Suppressor macrophage treated with lipopolysaccharide for 1 hour (primary cell): ENCODE data around the gene MBNL2.

Experiments used
- DNase-seq, 3 donors: peaks; one replicate each; pipeline ENCODE4 v3.0.0-alpha.2; 2020 to 2022

Gene MBNL2

DNA sequence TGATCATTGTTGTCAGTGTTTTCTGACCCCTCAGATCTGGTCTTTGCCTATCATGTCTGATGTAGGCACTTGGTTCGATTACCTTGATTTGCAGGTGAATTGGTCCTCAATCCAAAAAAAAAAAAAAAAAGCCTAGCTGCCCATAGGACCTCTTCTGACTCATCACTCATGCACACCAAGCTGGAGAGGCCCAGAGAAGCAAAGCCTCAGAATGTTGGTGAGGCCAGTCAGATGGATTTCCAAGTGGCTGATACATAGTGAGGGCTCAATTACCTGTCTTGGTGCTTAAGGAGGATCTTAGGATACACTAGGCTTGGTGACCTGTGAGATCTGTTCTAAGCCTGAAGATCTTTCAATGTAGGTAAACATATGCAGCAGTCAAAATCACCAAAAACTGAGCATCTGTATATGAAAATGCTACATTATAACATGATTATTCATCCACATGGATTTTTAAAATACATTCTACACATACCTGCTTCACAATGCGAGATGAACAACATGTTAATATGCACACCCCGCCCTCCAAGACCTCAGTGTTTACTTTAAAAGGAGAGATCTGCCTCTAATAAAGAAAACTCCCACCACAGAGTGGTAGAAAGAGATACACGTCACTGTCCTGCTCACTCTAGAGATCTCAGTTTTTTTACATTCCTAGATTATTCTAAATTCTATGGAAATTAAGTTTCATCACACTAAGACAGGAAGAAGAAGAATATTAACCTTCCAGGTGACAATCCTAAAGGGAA is 132.0 kb downstream of the MBNL2 start:
- DNase-seq, result no peak

DNA sequence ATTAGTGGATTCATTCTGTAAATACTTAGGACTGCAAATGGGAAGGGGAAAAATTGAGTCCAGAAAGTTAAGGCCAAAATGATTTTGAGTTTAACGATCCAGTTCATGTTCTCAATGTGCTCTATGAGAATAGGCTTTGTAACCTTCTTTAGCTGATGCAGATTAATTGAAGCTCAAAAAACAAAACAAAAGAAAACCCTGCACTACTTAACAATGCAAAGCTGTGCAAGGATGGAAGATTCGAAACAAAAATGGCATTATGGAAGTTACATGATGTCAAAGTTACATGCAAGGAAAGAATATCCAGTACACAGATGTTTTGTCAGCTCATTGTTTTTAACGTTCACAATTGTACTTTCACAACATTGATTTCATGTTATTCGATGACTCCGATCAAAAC is 132.7 kb downstream of the MBNL2 start:
- no peak for DNase-seq

DNA sequence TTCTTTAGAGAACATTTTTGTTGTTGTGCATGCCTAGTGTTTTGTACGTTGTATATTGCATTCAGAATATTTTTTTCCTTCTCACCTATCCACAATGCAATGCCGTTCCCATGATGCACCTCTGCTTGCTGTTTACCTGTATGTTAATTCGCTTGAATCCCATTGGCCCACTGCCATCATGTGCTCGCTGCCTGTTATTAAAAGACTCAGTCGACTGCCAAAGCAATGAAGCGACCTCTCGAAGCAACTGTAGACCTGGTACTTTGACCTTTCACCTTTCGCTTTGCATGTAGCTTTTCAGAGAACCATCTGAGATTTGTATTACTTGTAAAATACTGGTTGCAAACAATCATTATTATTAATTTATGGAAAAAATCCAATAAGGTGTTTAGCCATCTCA is 134.5 kb downstream of the MBNL2 start:
- DNase-seq, result no peak

DNA sequence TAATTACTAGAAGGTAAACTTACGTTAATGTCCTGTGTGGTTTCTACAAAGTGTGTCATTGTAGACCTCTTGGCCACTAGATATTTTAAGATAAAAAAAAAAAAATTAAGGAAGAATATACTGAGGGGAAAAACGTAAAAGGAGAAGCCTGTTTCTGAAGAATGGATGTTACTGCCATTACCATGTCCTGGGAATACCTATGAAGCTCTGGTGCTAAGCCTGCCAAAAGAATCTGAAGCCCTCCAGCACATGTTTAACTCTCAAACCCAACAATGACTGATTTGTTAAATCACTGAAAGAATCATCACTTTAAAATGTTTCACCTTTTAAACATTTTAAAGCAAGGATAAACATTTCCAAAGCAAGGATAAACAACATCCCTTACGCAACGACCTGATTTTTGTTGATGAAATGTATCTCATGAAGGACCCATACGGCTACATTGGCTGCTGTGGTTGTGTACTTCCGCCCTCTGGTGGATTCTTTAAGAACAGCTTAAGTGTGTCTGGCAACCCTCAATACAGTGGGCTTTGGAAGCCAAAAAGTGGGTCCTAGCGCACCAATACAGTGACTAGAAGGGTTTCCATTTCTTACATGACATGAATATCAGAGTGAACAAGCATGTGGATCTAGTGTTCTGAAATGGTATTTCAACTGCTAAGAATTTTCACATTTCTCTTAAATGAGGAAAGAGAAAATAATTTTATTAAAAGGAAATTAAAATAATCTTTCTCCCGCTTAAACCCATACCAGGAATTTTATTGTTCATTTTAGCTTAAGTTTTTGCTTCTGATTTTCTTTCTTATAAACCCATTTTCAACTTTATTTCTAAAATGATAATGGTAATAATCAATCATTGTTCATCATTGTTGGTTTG is 137.3 kb downstream of the MBNL2 start:
- DNase-seq, result peak; percentile 73 to 80 (median 73)

DNA sequence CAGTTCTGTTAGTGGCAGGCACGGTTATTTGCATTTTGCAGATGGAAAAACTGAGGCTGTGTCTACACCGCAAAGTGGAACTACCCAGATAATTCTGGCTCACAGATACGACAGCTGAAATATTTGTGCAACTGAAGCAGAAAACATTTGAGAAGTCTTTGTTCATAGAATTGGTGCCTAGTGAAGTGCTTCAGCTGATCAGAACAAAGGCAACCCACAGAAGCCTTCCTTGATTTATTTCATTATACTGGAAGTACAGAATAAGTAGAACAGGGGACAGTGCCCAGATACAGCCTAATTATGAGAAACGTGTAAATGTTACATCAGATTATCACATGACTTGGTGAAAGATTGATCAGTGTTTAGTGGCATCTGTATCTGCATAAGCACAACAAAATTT is 138.5 kb downstream of the MBNL2 start:
- DNase-seq, result no peak

DNA sequence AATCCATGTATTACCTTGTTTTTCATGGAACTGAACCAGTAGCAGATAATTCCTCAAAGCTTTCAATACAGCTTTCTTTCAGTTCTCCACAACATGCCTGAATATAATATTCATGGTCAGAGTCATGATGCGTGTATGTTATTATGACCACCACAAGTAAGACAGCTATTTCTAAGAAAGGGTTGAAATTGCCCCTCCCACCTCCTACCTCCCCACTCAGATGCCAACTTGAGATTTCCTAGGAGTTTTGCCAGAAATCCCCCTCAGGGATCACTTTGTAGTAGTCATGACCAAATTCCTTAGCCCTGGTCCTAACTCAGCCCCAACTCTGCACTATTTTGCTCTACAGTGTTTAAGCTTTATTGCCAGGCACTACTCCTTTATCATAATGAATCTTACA is 141.9 kb downstream of the MBNL2 start:
- DNase-seq, result peak in 1 of 3 donors; percentile 25

DNA sequence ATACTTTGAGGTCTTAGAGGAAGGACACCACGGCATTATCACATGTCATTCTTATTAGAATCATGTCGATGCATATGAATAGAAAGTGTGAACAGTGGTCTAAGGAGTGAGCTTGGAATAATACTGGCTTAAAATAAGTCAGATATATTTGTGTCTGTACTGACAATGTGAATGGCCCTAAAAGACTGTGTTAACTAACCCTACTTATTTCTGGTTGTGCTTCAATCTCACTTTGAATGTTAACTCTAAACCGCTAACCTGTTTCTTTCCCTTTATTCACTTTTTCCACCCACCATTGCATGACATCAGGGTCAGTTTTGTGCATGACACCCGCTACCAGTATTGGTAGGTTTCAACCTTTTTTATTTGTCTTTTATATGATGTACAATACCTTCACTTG is 142.7 kb downstream of the MBNL2 start:
- DNase-seq, result no peak

DNA sequence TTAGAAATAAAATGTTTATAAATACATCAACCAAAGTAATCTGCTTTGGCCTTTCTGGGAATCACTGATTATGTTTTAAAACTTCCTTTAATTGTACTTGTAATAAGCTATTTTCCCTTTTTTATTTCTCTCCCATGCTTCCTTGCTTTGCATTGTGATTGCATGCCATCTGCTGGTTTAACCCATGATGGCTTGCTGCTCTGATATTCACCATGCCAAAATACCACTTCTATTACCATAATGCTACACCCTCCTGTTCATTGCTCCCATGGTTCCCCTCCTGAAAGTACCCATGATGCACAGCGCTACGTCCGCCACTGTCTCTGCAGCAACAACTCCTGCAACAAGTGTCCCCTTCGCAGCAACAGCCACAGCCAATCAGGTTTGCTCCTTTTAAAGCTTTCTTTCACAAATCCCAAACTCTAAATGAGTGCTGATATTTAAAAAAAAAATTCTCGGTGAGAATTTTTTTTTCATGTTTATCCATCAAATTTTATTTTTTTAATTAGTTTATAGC is 144.1 kb downstream of the MBNL2 start:
- no peak for DNase-seq

DNA sequence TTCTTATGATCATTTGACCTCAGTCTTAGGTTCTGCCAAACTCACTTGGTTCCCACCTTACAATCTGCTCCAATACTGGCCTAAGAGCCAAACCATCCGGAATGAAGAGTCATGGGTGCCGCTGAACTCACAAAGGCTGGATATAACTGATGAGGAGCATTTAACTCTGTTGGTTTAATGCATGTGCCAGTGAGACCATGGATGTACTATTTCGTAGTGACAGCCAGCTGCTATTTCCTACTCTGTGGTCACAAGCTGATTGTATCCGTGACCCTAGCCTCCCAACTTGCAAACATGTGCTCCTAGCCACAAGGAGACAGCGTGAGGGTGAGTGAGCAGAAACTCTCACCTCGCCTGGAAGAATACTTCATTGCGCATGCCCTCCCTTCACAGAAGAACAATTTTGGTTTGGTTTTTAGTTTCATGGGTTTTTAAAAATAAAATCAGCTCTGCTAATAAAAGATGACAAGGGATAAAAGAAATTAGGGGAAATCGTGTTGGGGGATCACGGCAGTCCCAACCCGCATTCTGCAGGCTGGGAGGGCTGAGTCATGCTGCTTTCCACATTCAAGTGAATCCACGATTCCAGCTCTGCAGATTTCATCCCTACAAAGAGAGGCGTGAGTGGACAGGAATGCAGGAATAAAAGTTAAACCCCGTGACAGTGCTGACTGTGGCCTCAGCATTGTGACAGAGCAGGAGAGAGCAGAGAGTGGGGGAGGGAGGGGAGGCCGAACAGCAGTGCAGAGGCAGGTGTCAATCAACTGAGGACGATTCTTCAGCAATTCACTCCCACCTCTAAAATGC is 145.1 kb downstream of the MBNL2 start:
- peak; percentile 50 to 61 (median 53) for DNase-seq

DNA sequence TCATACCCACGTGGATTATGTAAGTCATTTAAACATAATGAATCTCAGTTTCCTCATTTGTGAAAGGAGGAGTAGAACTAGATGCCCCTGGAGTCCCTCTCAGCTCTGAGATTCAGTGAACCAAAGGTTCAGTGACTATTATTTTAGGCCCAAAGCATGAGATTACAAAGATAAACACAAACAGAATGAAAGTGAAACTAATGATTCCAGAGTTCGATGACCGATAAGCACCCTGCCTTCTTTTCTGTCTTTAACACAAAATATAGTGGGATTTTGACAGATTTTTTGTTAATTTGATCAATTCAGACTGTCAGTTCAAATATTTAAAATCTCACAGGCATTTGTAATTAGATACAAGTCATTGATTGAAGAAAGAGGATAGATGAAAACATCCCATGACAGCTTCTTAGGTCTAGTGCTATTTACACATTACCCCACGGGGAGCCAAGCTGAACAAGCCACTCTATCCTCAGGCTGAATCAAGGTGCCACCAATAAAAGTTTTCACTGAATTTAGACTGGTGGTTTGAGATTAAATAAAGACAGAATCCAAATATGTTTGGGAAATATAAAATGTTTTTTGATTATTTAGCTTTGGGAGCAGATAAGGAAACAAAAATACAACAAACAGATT is 147.2 kb downstream of the MBNL2 start:
- peak; percentile 18 to 34 (median 31) for DNase-seq

DNA sequence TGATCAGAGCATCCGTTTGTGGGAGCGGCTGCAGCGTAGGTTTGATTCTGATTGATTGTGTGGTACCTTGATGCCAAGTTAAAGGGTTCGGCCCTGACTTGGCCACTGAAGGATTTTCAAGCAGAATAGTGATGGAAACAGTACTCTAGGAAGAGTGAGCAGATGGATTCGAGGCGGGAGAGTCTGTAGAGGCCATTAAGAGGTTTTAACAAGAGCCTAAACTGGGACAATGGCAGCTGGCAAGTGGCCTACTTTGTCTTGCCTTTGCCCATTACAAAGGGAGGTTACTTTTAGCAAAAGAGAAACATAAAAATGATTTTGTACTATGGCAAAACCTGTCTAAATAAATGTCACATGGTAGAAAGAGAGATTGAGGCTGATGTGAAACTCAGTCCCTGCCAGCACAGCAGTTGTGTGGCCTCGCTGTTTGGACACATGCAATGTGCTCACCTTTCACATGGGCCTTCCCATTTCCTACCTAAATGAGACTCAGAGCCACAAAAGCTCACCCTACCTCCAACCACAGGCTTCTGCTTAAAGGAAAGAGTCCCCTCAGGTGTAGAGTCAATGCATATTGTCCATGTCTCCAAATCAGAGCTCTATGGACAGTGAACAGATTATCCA is 149.5 kb downstream of the MBNL2 start:
- DNase-seq, result no peak

DNA sequence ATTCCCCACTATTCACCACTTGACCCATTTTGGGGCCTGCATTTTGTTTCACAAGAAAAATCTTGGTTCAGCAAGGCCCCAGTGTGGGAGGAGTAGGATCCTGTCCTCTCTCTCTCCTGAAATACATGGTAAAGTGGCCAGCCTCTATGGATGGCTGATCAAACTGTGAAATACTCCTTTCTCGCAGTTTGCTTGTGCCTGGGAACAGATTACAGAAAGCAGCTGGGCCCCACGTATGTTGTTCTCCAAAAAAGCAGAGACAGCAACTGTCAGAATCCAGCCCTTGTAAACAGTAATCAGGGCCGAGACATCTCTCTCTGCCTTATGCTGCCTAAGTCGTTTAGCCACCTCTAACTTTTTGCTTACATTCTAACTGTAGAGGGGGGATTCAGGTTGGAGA is 150.8 kb downstream of the MBNL2 start:
- DNase-seq, result no peak

DNA sequence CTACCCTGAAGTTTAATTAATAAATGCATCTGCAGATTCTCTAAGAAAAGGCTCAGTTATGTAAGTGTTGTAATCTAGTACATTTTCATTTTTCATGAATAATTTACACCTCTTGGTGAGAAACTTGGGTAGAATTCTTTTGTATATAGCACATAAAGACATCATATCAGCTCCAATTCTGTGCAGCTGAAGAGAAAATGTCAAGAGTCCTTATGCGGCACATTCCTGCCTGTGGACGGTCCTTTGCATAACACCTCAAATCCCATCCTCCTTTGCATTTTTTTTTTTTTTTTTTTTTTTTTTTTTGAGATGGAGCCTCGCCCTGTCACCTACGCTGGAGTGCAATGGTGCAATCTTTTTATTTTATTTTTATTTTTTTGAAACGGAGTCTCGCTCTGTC is 151.7 kb downstream of the MBNL2 start:
- no peak for DNase-seq

DNA sequence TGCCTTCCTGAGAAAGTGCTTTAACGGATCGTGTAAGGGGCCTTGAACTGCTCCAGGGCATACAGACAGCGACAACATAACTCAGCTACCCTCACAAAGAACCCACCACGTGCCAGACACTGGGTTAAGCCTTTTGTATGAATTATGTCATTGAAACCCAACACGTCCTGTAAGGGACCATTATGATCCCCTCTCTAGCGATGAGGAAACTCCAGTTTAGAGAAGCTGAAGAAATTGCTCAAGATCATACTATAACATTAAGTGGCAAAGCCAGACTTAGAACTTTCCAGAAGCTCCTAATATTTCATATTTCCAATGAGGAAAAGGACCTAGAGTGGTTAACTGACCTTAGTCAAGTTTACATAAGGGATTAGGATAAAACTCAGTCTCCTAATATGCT is 154.8 kb downstream of the MBNL2 start:
- DNase-seq, result peak in 1 of 3 donors; percentile 28

DNA sequence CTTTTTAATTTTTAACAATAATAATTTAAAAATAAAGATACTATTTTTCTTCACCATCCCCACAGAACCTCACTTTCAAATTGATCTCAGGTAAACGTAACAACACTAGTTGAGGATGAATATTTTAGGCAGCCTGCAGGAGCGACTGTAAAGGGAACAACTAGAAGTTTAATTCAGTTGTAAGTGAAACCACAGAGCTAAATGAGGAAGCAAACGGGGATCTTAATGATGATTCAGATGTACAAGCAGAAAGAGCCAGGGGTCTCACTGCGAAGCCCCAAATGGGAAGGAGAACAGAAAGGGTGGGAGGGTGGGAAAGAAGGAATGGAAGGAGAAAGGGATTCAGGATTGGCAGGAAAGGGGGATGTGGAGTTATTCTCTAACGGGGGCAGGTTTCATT is 157.3 kb downstream of the MBNL2 start:
- DNase-seq, result peak; percentile 36 to 63 (median 54)

DNA sequence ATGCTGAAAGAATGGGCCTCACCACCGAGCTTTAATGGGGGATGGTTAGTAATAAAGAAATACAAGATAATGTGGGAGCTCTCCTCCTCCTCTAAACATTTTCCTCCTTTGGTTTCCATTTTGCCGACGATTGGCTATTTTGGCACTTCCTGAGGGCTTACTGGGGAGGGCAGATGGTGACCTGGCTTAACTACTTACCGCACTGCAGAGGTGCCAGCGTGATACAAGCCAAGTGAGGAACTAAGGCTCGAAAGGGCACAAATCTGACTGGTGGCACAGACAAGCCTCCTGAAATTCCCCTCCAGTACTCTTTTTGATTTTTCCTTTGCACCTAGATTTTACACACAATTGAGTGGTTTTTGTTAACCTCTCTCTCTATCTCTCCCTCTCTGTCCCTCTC is 158.6 kb downstream of the MBNL2 start:
- DNase-seq, result no peak

DNA sequence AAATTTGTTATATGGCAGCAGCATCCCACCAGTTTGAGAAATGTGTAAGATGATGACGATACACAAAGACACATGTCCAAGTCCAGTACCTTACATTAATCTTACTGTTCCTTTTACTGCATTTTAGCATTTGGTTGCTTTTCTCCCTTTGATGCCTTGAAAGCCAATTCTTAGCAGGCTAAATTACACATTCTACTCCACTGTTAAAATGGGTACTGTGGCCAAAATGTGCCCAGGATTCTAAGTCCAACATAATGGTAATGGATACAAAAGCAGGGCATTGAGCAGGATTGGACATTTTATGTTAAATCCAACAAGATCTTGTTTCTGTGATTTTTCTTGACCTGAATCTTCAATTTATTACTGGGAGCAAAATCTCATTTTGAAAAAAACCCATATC is 159.1 kb downstream of the MBNL2 start:
- no peak for DNase-seq

DNA sequence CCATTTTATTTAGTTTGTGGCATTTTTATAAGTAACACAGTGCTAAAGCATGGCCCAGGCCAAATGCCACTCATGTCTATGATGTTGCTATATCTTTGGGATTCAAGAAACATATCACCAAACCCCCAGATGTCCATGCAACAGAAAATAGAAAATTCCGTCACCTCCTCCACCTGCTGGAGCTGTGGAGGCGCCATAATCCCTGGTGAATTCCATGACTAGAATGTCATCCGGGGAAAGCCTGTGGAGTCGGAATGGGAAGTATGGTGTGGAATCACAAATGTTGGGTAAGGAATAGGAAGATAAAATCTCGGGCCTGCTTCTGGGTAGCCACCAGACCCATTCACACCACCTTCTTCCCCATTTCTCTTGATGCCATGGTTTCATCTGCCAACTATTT is 160.1 kb downstream of the MBNL2 start:
- no peak for DNase-seq

DNA sequence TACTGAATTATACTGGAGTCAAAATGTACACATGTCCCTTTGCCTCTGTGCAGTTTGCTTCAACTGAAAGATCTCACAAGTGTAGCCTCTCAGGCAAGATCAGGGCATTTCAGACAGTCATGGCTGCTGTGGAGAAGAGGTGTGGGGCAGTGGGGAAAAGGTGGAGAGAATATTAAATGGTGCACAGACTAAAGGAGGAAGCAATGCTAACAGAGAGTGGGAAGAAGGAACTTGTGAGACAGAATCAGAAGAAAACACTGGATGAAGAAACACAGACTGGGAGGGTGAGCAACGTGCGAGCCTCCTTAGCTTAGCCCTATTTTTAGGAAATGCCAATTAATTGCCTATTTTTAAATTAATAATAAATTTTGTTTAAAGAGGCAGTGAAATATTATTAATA is 162.2 kb downstream of the MBNL2 start:
- DNase-seq, result peak; percentile 61 to 75 (median 74)

DNA sequence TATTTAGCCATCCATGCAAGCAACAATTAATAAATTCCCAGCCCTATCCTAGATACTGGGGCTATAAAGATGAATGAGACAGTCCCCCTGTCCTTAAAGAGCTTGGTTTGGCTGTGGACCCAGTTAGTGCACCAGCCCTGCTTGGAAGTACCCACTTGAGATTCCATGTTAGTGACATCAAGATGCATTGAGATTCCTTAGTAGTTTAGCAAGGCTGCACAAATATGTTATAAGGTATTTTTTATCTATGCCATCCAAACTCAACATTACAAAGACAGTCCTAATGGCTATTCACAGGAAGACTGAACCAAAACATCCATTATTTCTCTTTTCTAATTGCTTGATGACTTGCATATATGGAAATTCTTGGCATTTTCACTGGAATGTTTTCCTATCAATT is 163.0 kb downstream of the MBNL2 start:
- no peak for DNase-seq

DNA sequence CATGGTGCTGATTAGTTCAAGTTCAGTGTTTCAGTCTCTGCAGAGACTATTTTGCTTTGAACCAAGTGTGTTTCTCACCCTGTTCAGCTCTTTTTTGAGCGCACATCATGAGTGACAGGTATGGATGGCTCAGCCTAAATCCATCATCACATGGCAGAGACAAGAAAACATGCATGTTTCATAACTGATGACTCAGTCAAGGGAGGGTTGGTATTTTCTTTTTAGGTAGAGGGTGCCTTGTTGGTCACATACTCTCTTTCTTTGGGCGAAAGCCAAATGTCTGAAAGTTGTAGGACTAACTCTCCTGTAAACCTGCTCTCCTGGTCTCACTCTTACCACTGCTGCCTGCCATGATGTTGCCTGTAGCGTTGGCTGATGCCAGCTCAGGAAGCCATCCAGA is 163.7 kb downstream of the MBNL2 start:
- DNase-seq, result peak in 1 of 3 donors; percentile 34
